Measurements from ENCODE around the gene SIDT2. TPM values are rescaled to one million over a fixed set of nuclear protein-coding genes. Genes with fewer than 3 reads are reported as not detected.

SIDT2 gene
- total RNA-seq, 1 experiment from 2014 or later: 27.6 TPM

- TF ChIP-seq AR (CRISPR knock-in tag; IDR thresholded peaks at IDR 0.05): no peak
Observed at GRCh38 chr11:117169736-117170135, 8.8 kb upstream of the SIDT2 start (continued).

GRCh38 chr11:117170210-117170609 is 8.3 kb upstream of the SIDT2 start:
- CTCF ChIA-PET: interaction anchor here (0.5 to 1.4 kb wide), 5 partner anchors 8 to 438 kb away, joined by 3 to 6 read pairs (median 3); partner anchors contain the start of gene SIDT2
- no peaks in the 10 kb centered on the region for H3K27me3 Mint-ChIP-seq (ENCODE audit: low read depth)
- no peak for TF ChIP-seq ZNF232 (CRISPR knock-in tag; IDR thresholded peaks at IDR 0.05)
- TF ChIP-seq NFE2L1 (CRISPR knock-in tag; IDR thresholded peaks at IDR 0.05): no peak
- TF ChIP-seq USF1 (CRISPR knock-in tag; IDR thresholded peaks at IDR 0.05): no peak
- no peak for TF ChIP-seq ATF6 (CRISPR knock-in tag; IDR thresholded peaks at IDR 0.05)
- no peak for TF ChIP-seq JUN (CRISPR knock-in tag; IDR thresholded peaks at IDR 0.05)
- no peak for TF ChIP-seq CREM (CRISPR knock-in tag; IDR thresholded peaks at IDR 0.05)
- no peak for TF ChIP-seq GABPB1 (CRISPR knock-in tag; IDR thresholded peaks at IDR 0.05)
- no peak for TF ChIP-seq TEAD4 (CRISPR knock-in tag; IDR thresholded peaks at IDR 0.05)
- TF ChIP-seq KAT7 (CRISPR knock-in tag; IDR thresholded peaks at IDR 0.05; ENCODE audit: borderline replicate concordance): no peak
- TF ChIP-seq MXD4 (CRISPR knock-in tag; IDR thresholded peaks at IDR 0.05; ENCODE audit: borderline replicate concordance): no peak
- TF ChIP-seq SMAD3 (CRISPR knock-in tag; IDR thresholded peaks at IDR 0.05; ENCODE audit: borderline replicate concordance): no peak
- no peak for TF ChIP-seq ZNF512 (CRISPR knock-in tag; IDR thresholded peaks at IDR 0.05; ENCODE audit: borderline replicate concordance)
- no peak for TF ChIP-seq RELA (CRISPR knock-in tag; IDR thresholded peaks at IDR 0.05; ENCODE audit: borderline replicate concordance)
- no peak for TF ChIP-seq USF2 (CRISPR knock-in tag; IDR thresholded peaks at IDR 0.05)
- TF ChIP-seq ZNF416 (CRISPR knock-in tag; IDR thresholded peaks at IDR 0.05): no peak
- POLR2A ChIA-PET: interaction anchor here (0.6 to 1.0 kb wide), 4 partner anchors 8 to 635 kb away, joined by 3 to 7 read pairs (median 4); partner anchors contain the start of gene SIDT2
- H3K36me3 Mint-ChIP-seq: peaks cover 41% of the 10 kb centered on the region
- ATAC-seq (no peak), DNase-seq (ENCODE audit: low spot score) (no peak)
- H3K9me3 Mint-ChIP-seq: no peaks in the 10 kb centered on the region
- H3K4me1 Mint-ChIP-seq: peaks cover 17% of the 10 kb centered on the region
- peak overlapping the region; percentile 48; the same call in 1 of the 2 replicates for H3K27ac Mint-ChIP-seq
- H3K4me3 Mint-ChIP-seq: no peak overlapping the region

GRCh38 chr11:117171007-117171403 is 7.5 kb upstream of the SIDT2 start:
- TF ChIP-seq CREB1 (CRISPR knock-in tag; IDR thresholded peaks at IDR 0.05) (no peak), RORB (CRISPR knock-in tag; IDR thresholded peaks at IDR 0.05) (no peak), ATF6 (CRISPR knock-in tag; IDR thresholded peaks at IDR 0.05) (no peak)
- ChIA-PET CTCF (interaction anchor here (1.1 to 1.4 kb wide), 2 partner anchors 9 to 27 kb away, joined by 3 to 6 read pairs; partner anchors contain the start of gene PAFAH1B2), POLR2A (interaction anchor here (0.7 kb wide), 1 partner anchor 636 kb away, joined by 4 read pairs; no protein-coding TSS in a partner anchor)
- ATAC-seq (no peak), DNase-seq (ENCODE audit: low spot score) (no peak)
- Mint-ChIP-seq H3K9me3 (no peaks in the 10 kb centered on the region), H3K4me1 (peaks cover 17% of the 10 kb centered on the region), H3K27ac (peak overlapping the region; percentile 94), H3K36me3 (peaks cover 34% of the 10 kb centered on the region), H3K4me3 (no peak overlapping the region), H3K27me3 (ENCODE audit: low read depth) (no peaks in the 10 kb centered on the region)

Data from WTC11 (cell line).